HG03045 (cell line): ENCODE measurements around the gene ABCC1.
"Not testable (repeated sequence)": the region's sequence is repeated elsewhere in the genome, so short reads cannot be mapped to it uniquely, and the experiment has no call there.

ENCODE experiments used
- ATAC-seq: cut with Tn5 transposase; IDR thresholded peaks from one replicate; pipeline ENCODE4 v1.9.1; 2021; ENCODE audit warnings: mild to moderate bottlenecking, moderate library complexity; ENCODE audit not compliant: unreplicated experiment

The ABCC1 gene

DNA sequence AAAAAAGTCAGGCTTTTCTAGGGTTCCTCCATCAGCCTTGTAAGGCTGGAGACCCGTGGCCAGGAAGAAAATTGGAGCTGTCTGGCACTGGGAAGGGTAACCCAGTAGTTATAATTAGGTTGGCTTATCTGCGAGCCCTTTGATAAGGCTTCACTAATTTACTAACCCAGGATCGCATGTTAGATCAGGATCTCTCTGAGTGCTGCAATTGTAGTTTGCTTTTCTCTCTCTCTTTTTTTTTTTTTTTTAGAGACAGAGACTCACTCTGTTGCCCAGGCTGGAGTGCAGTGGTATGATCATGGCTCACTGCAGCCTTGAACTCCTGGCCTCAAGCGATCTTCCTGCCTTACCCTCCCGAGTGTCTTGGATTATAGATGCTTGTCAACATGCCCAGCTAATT lies 17.0 kb downstream of the ABCC1 start:
- ATAC-seq: no peak

DNA sequence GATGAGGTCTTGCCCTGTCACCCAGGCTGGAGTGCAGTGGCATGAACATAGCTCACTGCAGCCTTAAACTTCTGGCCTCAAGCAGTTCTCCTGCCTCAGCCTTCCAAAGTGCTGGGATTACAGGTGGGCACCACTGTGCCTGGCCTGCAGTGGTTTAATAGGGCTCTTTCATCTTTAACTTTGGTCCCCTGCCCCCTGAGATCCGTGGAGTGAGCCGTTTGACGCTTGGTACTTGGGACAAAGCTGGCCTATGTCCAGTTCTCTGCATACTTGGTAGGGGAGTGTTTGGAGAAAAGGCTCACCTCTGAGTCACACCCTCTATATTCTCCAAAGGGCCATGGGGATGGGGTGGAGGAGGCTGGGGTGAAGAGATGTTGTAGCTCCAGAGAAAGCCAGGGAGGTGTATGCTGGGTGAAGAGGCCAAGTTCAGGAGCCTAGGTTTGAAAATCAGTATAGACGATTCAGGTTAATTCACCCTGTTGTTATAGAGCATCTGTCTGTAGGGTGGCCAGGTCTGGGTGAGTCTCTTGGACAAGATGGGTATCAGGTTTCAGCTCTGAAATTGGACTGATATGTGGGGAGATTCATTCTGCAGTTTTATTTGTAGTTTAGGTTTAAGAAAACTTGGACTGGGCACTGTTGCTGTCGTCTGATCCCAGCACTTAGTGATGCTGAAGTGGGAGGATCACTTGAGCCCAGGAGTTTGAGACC lies 17.6 kb downstream of the ABCC1 start:
- no peak for ATAC-seq

DNA sequence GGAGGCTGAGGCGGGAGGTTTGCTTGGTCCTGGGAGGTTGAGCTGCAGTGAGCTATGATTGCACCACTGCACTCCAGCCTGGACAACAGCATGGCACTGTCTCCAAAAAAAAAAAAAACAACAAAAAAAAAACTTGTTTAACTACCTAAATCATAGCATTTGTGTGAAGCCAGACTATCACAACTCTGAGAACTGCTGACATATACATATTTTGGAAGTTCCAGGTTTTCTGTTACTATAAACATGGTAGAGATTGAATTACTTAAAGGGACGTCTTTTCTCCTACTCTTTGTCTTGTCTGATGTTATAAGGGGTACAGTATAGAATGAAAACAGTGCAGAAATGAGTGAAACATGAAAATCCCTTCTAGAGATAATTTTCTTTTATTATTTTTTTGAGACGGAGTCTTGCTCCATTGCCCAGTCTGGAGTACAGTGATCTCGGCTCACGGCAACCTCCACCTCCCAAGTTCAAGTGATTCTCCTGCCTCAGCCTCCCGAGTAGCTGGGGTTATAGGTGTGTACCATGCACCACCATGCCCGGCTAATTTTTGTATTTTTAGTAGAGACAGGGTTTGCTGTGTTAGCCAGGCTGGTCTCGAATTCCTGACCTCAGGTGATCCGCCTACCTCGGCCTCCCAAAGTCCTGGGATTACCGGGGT lies 18.4 kb downstream of the ABCC1 start:
- ATAC-seq: no peak

DNA sequence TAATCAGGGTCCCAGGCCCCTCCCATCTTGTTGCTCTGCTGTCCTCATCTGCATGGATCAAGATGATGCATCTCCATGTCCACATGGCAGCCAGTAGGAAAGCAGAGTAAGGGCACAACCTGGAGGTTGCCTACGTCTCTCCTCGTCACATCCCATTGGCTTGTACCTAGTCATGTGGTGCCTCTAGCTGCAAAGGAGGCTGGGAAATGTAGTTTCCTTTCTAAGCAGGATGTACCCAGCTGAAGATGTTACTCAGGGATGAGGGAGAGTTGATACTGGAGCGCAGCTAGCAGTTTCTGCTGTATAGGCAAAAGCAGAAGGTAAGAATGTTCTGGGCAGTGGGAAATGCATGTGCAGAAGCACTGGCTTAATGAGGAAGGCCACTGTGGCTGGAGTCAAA lies 20.8 kb downstream of the ABCC1 start:
- ATAC-seq: no peak

DNA sequence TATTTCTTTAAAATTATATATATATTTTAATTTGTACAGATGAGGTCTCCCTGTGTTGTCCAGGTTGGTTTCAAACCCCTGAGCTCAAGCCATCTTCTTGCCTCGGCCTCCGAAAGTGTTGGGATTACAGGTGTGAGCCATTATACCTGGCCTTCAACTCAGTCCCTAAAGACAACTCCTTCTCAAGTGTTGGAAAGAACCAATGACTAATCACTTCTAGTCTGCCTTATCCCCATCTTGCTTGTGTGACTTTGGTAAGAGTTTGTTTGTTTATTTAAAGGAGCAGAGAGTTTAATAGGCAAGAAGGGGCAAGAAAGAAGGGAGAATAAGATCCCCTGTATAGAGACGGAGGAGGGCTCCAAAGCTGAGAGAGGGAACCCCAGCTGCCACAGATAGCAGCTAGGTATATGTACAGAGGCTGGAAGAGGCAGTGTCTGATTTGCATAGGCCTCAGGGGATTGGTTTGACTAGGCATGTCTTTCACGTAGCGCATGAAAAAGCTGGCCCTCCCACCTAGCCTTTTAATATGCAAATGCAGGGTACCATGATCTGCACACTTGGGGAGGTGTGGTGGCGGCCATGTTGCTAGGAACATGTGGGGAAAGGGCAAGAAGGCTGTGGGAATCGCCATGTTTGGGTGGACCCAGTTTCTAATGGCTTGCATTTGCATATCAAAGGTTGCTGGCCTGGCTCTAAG lies 21.5 kb downstream of the ABCC1 start:
- ATAC-seq: no peak

DNA sequence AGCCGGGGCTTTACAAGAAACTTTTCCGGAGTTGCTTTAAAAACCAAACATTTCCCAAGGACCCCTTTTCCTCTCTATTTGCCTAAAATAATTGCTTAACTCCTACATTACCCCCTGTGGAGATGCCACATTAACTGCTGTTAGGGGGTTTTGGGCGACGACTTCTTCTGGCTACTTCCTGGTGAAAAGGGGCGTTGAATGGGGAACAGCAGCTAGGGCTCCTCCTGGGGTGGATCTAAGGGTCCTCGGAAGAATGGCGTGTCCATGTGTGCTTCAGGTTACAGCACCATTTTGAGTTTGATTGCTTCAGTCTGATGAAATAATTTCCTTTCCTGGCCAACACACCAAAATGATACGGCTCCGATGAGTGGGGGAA lies 22.0 kb downstream of the ABCC1 start:
- no peak for ATAC-seq

DNA sequence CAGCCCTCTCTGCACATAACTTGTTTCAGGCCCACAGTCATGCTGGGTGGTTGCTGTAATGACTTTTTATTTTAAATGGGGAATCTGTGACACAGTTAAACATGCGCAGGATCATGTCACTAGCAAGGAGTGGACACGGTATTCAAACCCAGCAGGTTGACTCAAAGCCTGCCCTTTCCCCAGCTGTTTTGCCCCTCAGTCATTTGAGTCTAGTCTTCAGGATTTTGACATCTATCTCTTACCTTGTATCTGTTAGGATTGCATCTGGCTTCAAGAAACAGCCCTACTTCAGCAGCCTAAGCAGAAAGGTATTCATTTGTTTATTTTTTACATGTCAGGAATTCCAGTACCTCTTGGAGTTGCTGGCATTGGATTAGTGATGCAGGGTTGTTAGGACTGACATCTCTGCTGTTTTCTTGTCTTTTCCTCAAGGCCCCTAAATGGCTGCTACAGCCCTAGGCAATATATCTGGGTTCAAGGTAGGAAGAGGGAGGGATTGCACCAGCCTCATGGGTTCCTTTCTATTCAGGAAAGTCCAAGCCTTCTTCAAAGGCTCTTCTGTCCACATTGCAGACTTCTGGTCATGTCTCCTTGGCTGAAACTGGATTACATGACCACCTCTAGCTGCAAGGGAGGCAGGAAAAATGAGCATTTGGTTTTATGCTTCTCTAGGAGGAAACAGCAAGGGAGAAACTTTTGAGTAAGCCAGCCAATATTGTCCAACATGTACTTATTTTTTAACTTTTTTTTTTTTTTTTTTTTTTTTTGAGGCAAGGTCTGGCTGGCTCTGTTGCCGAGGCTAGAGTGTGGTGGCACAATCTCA lies 22.8 kb downstream of the ABCC1 start:
- ATAC-seq: no peak

DNA sequence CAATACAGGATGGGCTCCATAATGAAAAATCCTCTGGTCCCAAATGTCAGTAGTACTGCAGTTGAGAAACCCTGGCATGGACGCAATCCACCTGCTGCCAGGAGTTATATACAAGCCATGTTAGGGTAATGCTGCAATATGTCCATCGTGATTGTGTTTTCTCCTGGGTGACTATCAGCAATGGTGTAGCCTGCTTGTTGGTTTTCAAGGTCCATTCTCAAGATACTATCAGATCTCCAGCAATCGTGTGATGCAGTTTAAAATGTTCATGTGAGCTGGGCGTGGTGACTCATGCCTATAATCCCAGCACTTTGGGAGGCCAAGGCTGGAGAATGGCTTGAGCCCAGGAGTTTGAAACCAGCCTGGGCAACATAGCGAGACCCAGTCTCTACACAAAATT lies 24.0 kb downstream of the ABCC1 start:
- ATAC-seq: no peak

DNA sequence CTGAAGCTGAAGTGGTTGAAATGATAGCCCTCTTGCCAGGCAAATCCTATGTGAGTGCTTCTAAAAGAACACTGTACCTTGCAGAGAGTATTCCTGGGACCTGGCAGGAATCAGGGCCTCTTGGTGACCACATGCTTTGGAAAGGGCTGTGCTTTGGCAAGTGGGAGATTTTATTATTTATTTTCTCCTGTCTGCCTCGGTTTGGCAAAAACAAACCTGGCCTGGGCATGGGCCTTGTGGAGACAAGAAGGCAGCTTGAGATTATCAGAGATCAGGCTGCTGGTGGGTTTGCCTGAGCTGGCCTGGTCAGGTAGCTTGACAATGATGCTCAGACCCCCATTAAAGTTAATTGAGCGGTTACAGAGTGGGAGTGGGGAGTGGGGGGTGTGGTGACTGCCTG lies 24.6 kb downstream of the ABCC1 start:
- no peak for ATAC-seq

DNA sequence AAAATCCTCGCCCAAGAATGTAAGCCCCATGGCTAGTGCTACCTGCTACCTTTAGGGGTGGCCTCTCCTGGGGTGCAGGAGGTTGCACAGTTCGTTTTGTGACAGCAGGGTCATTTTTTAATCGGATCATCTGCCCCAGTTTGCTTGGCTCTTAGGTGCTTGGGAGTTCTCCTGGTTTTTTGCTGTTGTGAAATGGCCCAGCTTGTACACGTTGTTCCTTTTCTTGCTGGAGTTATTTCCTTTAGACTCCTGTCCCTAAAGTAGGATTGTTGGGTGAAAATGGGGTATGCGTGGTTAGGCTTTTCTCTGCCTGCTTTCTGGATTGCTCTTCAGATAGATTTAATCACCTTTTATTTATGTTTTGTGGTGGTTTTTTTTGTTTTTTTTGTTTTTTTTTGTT lies 25.8 kb downstream of the ABCC1 start:
- ATAC-seq: no peak

DNA sequence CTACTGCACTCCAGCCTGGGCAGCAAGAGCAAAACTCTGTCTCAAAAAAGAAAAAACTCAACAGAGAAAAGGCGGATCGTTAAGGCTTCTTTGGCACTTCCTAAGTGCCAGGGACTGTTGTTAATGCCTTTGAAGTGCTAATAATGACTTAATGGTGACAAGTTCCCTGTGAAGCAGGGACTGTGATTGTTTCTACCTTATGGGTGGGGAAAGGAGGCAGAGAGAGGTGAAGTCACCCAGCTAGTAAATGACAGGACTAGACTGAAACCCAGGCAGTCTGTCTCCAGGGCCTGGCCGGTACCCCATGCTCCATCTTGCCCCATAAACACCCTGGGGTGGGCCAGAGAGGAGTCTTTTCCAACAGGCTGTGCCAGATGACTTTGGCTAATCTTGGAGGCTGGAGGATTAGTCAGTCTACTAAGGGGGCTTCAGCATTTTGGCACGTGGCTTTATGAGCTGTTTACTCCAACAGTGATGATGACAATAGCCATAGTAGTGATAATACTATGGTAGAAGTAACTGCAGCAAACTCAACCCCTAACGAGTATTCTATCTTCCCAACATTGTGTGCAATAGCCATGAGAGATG lies 26.9 kb downstream of the ABCC1 start:
- ATAC-seq: no peak

DNA sequence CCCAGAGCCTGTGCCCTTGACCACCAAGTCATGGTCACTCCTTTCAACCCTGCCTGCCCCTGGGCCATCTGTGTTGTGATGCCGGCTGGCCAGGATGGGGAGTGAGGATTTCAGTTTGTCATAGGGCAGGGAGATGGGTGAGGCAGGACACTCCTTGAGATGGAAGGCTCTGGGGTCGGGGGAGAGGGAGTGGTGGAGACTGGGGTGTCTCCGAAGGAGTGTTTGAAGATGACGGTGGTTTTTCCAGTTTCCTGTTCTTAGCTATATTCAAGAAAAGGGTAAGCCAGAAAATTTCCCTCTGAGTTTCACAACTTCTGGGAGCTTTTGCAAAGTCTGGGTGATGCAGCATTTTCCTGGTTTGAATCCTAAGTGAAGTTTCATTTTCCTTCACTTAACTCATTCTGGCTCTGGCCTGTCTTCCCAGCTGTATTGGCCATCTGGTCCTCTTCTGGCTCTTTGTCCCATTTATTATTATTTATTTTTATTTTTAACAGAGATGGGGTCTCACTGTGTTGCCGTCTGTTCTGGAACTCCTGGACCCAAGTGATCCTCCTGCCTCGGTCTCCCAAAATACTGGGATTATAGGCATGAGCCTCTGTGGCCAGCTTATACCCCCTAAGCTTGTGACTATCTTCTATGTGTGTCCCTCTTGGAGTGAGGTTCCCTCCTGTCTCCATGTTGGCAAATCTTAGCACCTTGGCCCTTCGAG lies 27.7 kb downstream of the ABCC1 start:
- no peak for ATAC-seq

DNA sequence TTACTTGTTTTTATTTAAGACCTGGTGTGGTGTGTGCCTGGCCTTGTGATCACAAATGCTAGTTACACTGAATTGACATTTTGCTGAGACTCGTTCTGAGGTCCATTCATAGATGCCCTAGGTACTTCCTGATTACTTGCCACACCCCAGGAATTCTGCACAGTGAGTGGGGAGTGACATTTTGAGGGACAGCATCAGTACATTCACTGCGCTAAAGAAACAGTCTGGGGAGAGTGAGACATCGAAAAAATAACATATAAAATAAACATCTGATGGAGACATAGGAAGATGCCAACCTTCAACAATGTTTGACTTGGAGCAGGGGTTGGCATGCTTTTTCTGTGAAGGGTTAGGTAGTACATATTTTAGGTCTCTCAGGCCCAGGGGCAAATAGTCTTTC lies 30.4 kb downstream of the ABCC1 start:
- no peak for ATAC-seq

DNA sequence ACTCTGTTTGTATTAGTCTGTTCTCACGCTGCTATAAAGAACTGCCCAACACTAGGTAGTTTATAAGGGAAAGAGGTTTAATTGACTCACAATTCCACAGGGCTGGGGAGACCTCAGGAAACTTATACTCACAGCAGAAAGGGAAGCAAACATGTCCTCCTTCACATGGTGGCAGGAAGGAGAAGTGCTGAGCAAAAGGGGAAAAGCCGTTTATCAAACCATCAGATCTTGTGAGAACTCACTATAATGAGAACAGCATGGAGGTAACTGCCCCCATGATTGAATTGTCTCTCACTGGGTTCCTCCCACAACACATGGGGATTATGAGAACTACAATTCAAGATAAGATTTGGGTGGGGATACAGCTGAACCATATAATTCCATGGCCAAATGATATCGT lies 30.9 kb downstream of the ABCC1 start:
- no peak for ATAC-seq

DNA sequence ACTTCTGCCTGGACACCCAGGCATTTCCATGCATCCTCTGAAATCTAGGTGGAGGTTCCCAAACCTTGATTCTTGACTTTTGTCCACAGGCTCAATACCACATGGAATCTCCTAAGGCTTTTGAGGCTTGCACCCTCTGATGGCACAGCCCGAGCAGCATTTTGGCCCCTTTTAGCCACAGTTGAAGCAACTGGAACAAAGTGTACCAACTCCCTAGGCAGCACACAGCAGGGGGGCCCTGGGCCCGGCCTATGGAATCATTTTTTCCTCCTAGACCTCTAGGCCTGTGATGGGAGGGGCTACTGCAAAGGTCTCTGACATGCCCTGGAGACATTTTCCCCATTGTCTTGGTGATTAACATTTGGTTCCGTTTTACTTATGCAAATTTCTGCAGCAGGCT lies 32.0 kb downstream of the ABCC1 start:
- ATAC-seq: no peak

DNA sequence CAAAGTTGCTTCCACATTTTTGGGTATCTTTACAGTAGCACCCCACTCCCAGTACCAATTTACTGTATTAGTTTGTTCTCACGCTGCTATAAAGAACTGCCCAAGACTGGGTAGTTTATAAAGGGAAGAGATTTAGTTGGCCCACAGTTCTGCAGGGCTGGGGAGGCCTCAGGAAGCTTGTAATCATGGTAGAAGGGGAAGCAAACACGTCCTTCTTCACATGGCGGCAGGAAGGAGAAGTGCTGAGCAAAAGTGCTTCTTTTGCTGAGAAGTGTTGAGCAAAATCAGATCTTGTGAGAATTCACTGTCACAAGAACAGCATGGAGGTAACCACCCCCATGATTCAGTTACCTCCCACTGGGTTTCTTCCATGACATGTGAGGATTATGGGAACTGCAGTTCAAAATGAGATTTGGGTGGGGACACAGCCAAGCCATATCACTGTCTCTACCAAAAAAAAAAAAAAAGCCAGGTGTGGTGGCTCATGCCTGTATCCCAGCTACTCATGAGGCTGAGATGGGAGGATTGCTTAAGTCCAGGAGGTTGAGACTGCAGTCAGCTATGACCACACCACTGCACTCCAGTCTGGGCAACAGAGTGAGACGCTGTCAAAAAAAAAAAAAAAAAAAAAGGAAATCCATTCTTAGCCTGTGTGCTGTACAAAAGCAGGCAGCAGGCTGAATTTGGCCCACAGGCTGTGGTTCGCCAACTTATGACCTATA lies 32.9 kb downstream of the ABCC1 start:
- not testable (repeated sequence) for ATAC-seq

DNA sequence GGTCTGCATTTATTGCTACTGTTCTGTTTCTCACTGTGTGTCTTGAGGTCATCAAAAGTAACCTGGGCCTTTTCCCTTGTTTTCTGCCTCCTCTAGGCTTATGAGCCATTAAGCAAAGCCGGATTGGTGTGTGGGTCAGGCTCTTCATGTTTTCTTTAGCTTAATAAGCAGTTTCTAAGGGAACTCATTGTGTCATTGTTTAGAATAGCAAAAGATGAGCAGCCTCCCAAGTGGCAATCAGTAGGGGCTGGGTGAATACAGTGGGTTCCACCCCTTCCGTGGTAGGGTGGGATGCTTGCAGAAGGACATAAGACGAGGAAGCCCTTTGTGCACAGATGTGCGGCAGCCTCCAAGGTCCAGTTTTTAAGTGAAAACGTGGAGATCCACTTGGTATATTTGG lies 34.5 kb downstream of the ABCC1 start:
- no peak for ATAC-seq

DNA sequence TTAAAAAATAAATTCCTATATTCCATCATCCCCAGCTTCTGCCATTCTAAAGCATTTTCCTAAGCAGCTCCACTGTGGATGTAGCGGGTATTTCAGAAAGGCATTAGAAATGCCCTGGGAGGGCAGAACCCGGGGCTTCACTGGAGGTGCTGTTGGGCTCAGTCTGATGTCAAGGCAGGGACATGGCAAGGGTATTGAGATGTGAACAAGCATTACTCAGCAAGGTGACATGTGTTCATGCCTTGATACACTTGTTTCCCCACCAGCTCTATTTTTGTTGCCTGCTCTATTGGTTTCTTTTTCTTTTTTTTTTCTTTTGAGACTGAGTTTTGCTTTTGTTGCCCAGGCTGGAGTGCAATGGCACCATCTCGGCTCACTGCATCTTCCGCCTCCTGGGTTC lies 35.7 kb downstream of the ABCC1 start:
- ATAC-seq: no peak

DNA sequence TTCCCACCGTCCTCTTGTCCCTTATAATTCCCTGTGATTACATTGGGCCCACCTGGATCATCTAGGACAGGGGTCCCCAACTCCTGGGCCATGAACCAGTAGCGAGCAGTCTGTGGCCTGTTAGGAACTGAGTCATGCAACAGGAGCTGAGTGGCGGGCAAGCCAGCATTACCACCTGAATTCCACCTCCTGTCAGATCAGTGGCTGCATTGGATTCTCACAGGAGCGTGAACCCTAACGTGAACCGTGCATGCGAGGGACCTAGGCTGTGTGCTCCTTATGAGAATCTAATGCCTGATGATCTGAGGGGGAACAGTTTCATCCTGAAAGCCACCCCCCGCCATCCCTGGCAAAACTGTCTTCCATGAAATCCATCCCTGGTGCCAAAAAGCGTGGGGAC lies 36.8 kb downstream of the ABCC1 start:
- no peak for ATAC-seq
